ENCODE data around the gene THRB. TPM values are rescaled to one million over a fixed set of nuclear protein-coding genes. Genes with fewer than 3 reads are reported as not detected.

The THRB gene
- total and polyA plus RNA-seq, 2 donors (not counting 3 experiments of a cell fraction or from before 2014, with no cell fraction given), result 0.06 TPM; not detected in 1

GRCh38 chr3:24520101-24520495, 25.4 kb upstream of the THRB start:
- TF ChIP-seq JUN (IDR thresholded peaks at IDR 0.05; ENCODE audit: borderline replicate concordance, insufficient read depth, insufficient read length, low read depth) (no peak), MYC (IDR thresholded peaks at IDR 0.05; ENCODE audit: low read depth, low read length) (no peak), MAX (IDR thresholded peaks at IDR 0.05; ENCODE audit: insufficient read depth, insufficient read length) (no peak), POLR2A (IDR thresholded peaks at IDR 0.05; ENCODE audit: low read depth, low read length) (no peak), FOS (IDR thresholded peaks at IDR 0.05; ENCODE audit: borderline replicate concordance, insufficient read depth, low read length) (no peak), POLR2AphosphoS5 (IDR thresholded peaks at IDR 0.05; ENCODE audit: insufficient read depth, low read depth, low read length) (no peak), CTCF (IDR thresholded peaks at IDR 0.05; ENCODE audit: extremely low read depth in 1 of 2, insufficient read depth in 1 of 2, low read depth in 1 of 2, low read length in 2 of 2) (no peak), GATA2 (IDR thresholded peaks at IDR 0.05; ENCODE audit: insufficient read depth, insufficient read length, low read depth, low read length) (no peak), EZH2 (IDR thresholded peaks at IDR 0.05; ENCODE audit: borderline replicate concordance, low read depth, low read length, severe bottlenecking) (no peak)
- no peak for FAIRE-seq
- Histone ChIP-seq H3K9me1 (replicated peaks; ENCODE audit: control insufficient read depth, extremely low read depth, insufficient read depth, low read length) (no peaks in the 10 kb centered on the region), H3K27ac (ENCODE audit: insufficient read depth, low read depth, low read length) (no peak overlapping the region), H3K4me1 (ENCODE audit: control insufficient read depth, extremely low read depth, insufficient read depth, low read length) (peaks cover 9% of the 10 kb centered on the region), H3K9me3 (replicated peaks; ENCODE audit: control insufficient read depth, insufficient read depth, low read length) (no peaks in the 10 kb centered on the region), H4K20me1 (replicated peaks; ENCODE audit: control insufficient read depth, extremely low read depth, insufficient read depth, low read length) (no peaks in the 10 kb centered on the region), H3K36me3 (ENCODE audit: control insufficient read depth in 2 of 2, extremely low read depth in 1 of 2, insufficient read depth in 2 of 2, low read length in 2 of 2) (no peaks in the 10 kb centered on the region), H3K27me3 (ENCODE audit: control insufficient read depth in 2 of 2, insufficient read depth in 2 of 2, low read length in 2 of 2) (peaks cover 6 to 21% of the 10 kb centered on the region in 2 experiments), H3K79me2 (ENCODE audit: control insufficient read depth, insufficient read depth, low read length) (no peaks in the 10 kb centered on the region), H3K9ac (replicated peaks; ENCODE audit: extremely low read depth, insufficient read depth, low read length) (no peak overlapping the region), H2AFZ (ENCODE audit: low read depth, low read length) (no peak overlapping the region), H3K4me3 (replicated peaks in 1 of 3; ENCODE audit: insufficient read depth in 1 of 3, low read depth in 1 of 3, low read length in 3 of 3) (no peak overlapping the region), H3K4me2 (ENCODE audit: insufficient read depth, low read length) (no peak overlapping the region)
- CTCF ChIA-PET, result interaction anchor here (1.4 kb wide), 1 partner anchor 334 kb away, joined by 4 read pairs; no protein-coding TSS in a partner anchor
- BruUV-seq (replicated peaks), result no TSS peak
- no peak for DNase-seq (ENCODE audit: low read depth, low spot score)
- POLR2A ChIA-PET, result no interaction called here
- intact Hi-C loops (cut with micrococcal nuclease) (loop anchor here (2.0 kb wide), 1 partner anchor 25 kb away; the partner anchor contains the start of gene THRB), dilution Hi-C loops (cut with MboI; ENCODE audit: extremely low pct_ligation_motif_present, low sequenced_read_pairs) (no loop called here)

All from endothelial cell of umbilical vein (primary cell).